NK-92 (cell line): ENCODE measurements around the gene HLX.

Source experiments
- DNase-seq: peaks from one replicate; lab custom pipeline; 2025; ENCODE audit not compliant: unreplicated experiment; lab: John Stamatoyannopoulos, UW

Gene HLX

GRCh38 chr1:220879076-220879508 is at the start of gene HLX:
Gene HLX (plus strand): TSS chr1:220879443. CDS start chr1:220879858, 415 bp downstream.
- no peak for DNase-seq

- DNase-seq, result no peak
Measured at GRCh38 chr1:220833436-220833835, 45.8 kb upstream of the HLX start.

GRCh38 chr1:220834155-220834870 is 44.9 kb upstream of the HLX start:
- DNase-seq, result no peak

- no peak for DNase-seq
Measured at GRCh38 chr1:220838578-220838977, 40.7 kb upstream of the HLX start.

GRCh38 chr1:220839474-220839873 is 39.8 kb upstream of the HLX start:
- no peak for DNase-seq

- no peak for DNase-seq
Measured at GRCh38 chr1:220841293-220841692, 38.0 kb upstream of the HLX start.

- DNase-seq, result no peak
Measured at GRCh38 chr1:220843481-220844011, 35.7 kb upstream of the HLX start.

GRCh38 chr1:220852408-220852807 is 26.8 kb upstream of the HLX start:
- no peak for DNase-seq

GRCh38 chr1:220872296-220872695 is 6.9 kb upstream of the HLX start:
- no peak for DNase-seq

- DNase-seq, result no peak
Measured at GRCh38 chr1:220873087-220873486, 6.2 kb upstream of the HLX start.

- no peak for DNase-seq
Measured at GRCh38 chr1:220873868-220874655, 5.2 kb upstream of the HLX start.

GRCh38 chr1:220875260-220875659 is 4.0 kb upstream of the HLX start:
- DNase-seq, result no peak

- DNase-seq, result no peak
Measured at GRCh38 chr1:220876511-220877376, 2.5 kb upstream of the HLX start.

GRCh38 chr1:220877377-220878095 is 1.7 kb upstream of the HLX start:
- DNase-seq, result no peak

- no peak for DNase-seq
Measured at GRCh38 chr1:220878191-220879075, 810 bp upstream of the HLX start.

GRCh38 chr1:220879509-220880361 is 492 bp downstream of the HLX start:
- no peak for DNase-seq

- no peak for DNase-seq
Measured at GRCh38 chr1:220880362-220880670, 1.1 kb downstream of the HLX start.

- no peak for DNase-seq
Measured at GRCh38 chr1:220880726-220881506, 1.7 kb downstream of the HLX start.
